Upper lobe of left lung (tissue), 4 donors: Measurements from ENCODE around the gene TNFRSF8.

Experiments
- EP300 ChIP-seq, 4 donors: sonication (generic); formaldehyde crosslinking; IDR thresholded peaks; one replicate each; pipeline ENCODE4 v1.5.1; 2017; ENCODE audit warnings: antibody characterized with exemption in 4 of 4, control low read depth in 2 of 4
- POLR2AphosphoS5 ChIP-seq, 2 donors: sonication (generic); formaldehyde crosslinking; IDR thresholded peaks; one replicate each; pipeline ENCODE4 v1.5.1; 2017; ENCODE audit warnings: antibody characterized with exemption in 2 of 2
- TF ChIP-seq, protein P1 (sequence below), 6 experiments: fragments of 450-650 bp in 4 of 6; fragments of 200-600 bp in 2 of 6; sonication (generic) in 2 of 6; IDR thresholded peaks; one replicate each; pipeline ENCODE4 v1.5.1; 2016 to 2019; ENCODE audit warnings: antibody characterized with exemption in 6 of 6

DNA sequence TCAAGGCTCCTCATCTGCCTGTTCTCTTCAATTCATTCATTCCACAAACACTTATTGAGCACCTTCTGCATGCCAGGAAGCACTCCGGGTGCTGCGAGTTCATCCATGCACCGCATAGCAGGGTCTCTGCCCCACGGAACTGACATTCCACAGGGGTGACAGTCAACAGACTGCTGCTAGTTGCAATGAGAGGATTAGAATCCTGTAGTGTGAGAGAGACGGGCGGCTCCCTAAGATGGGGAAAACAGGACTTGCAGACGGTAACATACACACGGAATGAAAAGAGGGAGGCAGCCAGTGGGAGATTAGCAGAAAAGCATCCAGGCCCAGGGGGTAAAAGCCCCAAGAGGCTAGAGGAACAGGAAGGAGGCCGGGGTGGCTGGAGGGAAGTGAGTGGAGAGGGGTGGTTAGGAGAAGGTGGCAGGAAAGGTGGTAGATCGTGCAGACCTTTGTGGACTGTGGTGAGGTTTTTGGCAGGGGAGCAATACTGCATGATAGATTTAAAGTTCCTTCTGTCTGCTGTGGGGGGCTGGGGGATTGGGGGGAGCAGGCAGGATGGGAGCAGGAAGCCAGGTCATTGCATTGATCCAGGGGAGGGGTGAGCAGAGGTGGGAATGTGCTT lies 6.6 kb downstream of the TNFRSF8 start:
- TF ChIP-seq, protein P1, sequence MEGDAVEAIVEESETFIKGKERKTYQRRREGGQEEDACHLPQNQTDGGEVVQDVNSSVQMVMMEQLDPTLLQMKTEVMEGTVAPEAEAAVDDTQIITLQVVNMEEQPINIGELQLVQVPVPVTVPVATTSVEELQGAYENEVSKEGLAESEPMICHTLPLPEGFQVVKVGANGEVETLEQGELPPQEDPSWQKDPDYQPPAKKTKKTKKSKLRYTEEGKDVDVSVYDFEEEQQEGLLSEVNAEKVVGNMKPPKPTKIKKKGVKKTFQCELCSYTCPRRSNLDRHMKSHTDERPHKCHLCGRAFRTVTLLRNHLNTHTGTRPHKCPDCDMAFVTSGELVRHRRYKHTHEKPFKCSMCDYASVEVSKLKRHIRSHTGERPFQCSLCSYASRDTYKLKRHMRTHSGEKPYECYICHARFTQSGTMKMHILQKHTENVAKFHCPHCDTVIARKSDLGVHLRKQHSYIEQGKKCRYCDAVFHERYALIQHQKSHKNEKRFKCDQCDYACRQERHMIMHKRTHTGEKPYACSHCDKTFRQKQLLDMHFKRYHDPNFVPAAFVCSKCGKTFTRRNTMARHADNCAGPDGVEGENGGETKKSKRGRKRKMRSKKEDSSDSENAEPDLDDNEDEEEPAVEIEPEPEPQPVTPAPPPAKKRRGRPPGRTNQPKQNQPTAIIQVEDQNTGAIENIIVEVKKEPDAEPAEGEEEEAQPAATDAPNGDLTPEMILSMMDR (IDR thresholded peaks at IDR 0.05) = no peak
- TF ChIP-seq POLR2AphosphoS5 (IDR thresholded peaks at IDR 0.05) (no peak), EP300 (IDR thresholded peaks at IDR 0.05) (no peak)
